NT2/D1 (cell line): ENCODE results near the gene AAMP.

Experiments
- SUZ12 ChIP-seq: IDR thresholded peaks from 2 replicates; pipeline ENCODE4 v1.6.1; 2011; ENCODE audit not compliant: insufficient read length, insufficient read depth; ENCODE audit errors: extremely low read depth
- YY1 ChIP-seq: IDR thresholded peaks from 2 replicates; pipeline ENCODE4 v1.6.1; 2011; ENCODE audit not compliant: insufficient read length, insufficient read depth
- ZNF274 ChIP-seq: IDR thresholded peaks from 2 replicates; pipeline ENCODE4 v1.6.1; 2011; ENCODE audit warnings: mild to moderate bottlenecking, low read depth, low read length

DNA sequence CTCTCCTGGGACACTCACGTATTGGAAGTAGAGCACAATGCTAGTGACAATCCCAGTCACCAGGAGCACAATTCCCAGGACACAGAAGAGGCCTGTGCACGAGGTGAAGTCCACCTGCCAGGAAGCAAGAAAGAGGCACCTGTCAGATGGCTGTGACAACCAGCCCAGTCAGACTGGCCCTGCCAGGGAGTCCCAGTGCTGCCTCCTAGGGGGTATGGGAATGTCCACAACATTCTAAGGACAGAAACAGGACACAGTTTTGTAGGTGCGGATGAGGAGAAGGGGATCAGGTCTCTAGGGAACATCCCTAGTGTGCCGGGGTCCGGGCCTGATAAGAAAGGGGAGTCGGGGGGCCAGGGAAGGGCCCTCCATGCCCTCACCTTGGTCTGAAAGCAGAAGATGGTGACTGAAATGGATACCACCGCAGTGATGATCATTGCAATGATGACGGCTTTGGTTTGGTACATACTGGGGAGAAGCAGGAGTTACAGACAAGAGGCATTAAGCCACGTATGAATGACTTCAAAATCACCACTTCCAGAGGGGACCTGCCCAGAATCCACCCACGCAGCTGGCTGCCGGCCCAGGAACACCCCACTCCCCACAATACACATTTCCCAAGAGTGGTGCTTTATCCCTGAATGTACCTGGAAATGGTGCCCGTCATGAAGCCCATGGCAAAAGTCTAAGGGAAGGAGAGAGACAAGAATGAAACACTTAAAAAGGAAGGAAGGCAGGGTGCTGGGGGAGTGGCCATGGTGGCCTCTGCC, 7.2 kb upstream of the AAMP start:
- TF ChIP-seq SUZ12 (no peak), YY1 (no peak), ZNF274 (no peak)
